CMK (cell line): ENCODE data around the gene PLPP7.

ENCODE experiments used
- DNase-seq: peaks from one replicate; pipeline ENCODE4 v3.0.0-alpha.2; 2010; ENCODE audit warnings: low read depth

PLPP7 gene

DNA sequence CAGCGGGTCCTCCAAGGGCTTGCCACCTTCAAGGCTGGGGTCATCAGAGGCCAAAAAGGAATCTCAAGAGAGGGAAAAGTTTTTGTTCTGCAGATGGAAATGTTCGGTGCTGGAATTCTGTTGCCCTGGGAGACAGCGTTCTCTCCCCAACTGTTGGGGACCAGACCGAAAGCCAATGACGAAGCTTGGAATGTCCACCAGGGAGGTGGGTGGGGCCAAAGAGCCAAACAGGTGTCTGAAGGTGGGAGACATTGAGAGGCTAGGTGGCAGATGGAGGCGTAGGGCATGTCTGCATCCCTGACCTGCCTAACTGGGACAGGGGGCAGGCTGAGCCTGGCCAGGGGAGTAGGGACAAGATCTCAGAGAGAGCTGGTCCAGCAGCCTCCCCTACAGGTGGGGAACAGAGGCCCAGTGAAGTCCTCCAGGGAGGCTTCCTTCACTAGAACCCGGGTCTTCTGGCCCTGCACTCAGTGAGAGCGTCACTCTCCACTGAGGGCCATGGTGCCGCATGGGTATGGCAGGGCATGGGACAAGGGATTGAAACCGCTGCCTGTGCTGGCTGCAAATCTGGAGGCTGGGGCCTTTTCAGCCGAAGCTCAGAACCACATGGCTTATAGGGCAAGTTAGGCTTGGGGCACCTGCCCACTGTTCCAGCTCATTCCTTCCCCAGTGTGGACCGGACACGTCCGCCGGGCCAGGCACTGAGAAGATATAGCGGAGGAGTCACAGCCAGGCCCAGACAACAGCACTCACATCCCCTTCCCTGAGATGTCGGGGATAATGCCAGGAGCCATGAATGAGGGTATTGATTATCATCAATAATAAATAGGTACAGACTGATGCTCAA, 8.2 kb upstream of the PLPP7 start:
- no peak for DNase-seq

DNA sequence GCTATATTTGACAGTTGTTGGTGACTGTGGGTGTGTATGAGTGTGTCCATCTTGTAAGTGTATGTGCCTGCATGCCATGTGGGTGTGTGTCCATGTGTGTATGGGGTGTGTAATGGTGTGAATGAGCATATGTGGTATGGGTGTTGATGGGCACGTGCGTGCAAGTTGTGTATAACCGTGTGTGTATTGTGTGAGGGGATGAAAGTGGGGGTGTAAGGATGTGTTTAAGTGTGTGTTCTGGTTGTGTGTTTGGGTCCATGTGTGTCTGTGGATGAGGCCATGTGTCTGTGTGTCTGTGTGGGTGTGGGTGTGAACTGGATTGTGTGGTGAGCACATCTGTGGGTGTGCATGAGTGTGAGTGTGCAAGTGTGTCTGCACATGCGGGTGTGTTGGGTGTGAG, 7.3 kb upstream of the PLPP7 start:
- no peak for DNase-seq

DNA sequence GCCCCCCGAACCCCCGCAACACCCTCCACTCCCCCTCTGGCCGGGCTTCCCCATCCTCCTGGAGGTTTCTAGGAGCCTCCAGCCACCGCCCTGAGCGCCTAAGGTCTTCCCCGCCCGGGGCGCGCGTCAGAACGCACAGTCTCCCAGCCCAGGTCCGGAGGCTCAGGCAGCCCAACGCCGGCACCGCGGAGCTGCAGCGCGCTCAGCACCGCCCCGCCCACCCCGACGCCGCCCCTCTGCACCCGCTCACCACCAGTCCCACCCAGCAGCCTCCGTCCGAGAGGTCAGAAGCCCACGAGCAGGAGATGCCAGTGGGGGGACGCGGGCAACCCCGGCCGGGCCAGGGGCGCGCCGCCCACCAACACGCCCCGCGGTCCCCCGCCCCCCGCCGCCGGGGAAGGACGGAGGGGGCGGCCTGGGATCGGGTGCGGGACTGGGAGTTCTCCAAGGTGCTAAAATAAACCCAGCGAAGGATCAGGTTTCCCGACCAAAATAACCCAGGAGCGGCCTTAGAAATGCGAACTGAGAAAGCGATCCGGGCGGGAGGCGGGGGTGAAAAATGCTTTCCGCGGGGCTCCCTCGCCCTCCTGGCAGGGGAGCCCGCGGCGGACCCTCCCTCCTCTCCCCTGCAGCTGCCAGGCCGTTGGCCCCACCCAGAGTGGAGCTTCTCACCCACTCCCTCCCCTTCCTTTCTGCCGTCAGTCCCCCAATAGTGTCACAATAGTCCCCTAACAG, 6.7 kb upstream of the PLPP7 start:
- DNase-seq, result no peak

DNA sequence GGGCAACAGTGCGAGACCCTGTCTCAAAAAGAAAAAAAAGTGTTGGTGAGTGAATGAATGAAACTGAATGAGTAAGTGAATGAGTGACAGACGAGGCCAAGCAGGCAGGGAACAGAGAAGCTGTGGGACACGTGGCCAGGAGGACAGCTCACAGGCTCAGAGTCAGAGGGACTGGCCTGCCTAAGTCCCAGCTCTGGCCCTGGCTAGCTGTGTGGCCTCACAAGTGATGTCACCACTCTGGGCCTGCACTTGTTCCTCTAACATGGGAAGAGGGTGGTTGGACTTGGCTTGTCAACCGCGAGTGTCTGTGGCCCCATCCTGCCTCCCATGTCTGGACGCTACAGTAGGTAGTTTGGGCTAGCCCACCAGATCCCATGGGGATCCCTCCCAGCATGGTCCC, 4.7 kb upstream of the PLPP7 start:
- DNase-seq, result no peak

DNA sequence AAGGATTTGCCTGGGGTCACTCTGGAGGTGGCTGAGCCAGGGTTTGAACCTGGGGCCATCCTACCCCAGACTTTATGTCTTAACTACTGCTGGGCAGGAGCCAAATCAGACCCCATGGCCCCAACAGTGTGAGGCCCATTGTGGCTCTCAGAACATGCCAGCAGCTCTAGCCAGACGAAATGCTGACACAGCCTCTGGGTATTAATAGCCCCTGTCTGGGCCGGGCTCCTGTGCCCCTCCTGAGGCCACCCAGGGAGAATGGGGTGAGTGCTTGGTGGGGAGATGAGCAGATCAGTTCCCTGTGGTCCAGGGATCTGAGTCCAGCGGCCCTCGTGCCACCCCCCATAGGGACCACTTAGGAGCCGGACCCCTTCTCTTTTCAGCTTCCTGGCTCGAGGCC, 2.2 kb upstream of the PLPP7 start:
- no peak for DNase-seq

DNA sequence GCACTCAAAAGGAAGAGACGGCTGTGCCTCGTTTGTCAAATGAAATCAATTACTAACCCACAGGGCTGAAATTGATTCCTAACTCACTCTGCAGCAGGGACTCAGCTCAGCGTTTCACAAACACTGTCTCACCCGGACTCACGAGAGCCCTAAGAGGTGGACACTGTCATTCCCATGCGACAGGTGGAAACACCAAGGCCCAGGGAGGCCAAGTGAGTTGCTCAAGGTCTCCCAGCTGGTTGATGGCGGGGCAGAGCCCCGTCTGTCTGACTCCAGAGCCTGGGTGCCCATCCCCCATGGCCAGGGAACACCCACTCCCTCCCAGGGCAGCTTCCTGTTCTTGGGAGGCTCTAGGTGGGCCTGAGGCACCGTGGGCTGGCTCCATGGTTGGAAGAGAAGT, 1.3 kb upstream of the PLPP7 start:
- no peak for DNase-seq

DNA sequence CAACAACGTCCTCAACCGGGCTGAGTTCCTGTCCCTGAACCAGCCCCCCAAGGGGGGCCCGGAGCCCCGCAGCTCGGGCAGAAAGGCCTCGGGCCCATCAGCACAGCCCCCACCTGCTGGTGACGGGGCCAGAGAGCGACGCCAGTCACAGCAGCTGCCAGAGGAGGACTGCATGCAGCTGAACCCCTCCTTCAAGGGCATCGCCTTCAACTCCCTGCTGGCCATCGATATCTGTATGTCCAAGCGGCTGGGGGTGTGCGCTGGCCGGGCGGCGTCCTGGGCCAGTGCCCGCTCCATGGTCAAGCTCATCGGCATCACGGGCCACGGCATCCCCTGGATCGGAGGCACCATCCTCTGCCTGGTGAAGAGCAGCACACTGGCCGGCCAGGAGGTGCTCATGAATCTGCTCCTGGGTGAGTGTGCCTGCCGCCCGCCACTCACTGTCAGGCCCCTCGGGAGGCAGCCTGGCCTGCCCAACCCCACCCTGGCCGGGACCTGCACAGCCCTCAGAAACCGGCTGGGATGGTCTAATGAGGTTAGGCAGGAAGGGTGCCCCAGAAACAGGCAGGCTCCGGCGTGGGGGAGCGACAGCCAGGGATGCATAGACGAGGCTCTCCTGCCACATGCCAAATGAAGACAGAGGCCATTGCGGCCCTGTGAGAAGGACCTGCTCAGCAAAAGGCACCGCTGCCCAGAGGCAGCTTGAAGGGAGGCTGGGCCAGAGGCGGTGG, 678 bp downstream of the PLPP7 start:
- no peak for DNase-seq

DNA sequence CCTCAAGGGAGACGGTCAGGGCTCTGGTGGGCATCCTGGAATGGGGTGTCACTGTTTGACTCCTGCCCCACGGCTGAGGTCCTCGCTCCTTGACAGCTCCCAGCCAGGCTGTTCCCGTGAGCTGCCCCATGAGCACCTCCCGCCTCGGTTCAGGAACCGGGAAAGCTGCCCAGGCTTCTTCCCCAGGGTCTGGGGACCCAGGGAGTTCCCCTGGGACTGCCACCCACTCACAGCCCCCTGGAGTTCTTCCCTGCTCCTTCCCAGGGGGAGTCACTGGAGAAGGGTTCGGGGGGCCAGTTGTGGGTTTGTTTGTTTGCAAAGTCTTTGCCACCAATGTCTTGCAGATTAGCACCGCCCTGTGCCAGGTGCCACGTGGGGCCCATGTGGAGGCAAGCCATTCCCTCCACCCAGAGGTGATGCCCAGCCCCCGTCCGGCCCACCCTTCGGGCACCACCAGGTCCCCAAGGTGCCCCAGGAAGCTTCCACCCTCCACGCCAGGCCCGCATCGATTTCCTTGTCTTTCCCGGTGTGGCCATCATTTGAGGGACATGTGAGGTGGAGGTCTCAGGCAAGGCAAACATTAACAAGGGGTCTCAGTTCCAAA, 1.3 kb downstream of the PLPP7 start:
- DNase-seq, result no peak

DNA sequence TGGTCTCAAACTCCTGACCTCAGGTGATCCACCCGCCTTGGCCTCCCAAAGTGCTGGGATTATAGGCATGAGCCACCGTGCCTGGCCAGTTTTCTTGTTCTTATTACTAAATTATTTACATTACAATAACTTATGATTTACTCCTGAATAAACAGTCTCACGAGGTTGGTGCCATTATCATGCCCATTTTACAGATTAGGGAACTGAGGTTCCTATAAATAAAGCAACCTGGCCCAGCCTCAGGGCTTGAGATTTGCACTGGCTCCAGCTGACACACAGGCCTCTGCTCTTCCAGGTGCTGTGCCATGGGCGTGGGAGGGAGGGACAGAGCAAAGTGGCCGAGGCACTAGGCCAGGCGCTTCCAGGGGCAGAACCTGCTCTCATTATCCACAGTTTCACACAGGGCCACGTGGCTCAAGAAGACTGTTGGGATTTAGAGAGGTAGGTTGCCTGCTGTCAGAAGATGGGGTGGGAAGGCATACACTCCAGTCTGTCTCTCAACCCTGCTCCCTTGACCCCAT, 2.3 kb downstream of the PLPP7 start:
- no peak for DNase-seq

DNA sequence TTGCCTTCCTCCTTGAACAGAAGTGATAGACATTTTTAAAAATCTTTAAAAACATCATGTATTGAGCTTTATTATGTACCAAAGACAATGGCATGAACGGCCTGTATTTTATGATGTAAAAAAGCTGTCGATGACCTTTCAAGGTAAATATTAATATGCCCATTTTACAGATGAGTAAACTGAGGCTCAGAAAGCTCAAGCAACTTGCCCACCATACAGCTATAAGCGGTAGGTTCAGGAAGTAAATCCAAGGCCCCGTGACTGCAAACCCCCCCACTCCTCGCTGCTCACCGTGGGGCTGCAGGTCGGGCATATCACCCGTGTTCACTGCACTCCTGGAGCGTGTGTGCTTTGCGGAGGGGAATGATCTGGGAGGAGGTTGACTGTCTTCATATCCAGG, 3.4 kb downstream of the PLPP7 start:
- DNase-seq, result no peak

DNA sequence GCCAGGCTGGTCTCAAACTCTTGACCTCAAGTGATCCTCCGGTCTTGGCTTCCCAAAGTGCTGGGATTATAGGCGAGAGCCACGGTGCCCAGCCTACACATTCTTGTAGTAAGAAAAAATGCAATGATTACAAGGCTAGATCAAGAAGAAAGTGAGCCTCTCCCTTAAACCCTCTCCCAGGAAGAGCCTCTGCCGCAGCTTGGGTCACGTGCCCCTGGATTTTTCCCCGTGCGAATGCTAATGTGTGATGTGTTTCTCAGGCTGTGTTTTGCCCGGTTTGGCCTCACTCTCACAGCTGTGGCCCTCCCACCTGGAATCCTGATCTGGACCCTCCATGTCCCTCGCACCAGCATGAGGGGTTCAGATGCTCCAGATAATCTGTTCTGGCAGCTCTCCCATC, 6.9 kb downstream of the PLPP7 start:
- no peak for DNase-seq

DNA sequence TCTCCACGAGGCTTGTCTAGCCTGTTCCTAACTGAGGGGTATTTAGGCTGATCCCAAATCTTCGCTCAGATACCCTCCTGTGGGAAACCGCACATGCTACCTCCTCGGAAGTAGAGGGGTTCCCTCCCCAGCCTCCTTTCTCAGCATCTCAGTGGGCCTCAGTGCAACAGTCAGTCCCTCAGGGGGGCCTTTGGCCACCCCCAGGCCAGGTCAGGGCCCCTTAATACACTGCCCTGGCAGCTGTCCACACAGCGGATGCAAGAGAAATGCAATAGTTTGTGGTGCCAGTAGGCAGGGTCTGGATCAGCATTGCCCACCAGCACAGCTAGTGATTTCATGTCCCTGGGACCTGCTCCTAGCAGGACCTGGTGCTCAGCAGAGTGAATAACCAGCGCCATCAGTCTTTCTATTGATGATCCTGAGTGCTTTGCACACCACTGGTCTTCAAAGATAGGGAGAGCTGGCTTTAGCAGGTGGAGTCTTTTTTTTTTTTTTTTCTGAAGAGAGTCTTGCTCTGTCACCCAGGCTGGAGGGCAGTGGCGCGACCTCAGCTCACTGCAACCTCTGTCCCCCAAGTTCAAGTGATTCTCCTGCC, 7.5 kb downstream of the PLPP7 start:
- no peak for DNase-seq

DNA sequence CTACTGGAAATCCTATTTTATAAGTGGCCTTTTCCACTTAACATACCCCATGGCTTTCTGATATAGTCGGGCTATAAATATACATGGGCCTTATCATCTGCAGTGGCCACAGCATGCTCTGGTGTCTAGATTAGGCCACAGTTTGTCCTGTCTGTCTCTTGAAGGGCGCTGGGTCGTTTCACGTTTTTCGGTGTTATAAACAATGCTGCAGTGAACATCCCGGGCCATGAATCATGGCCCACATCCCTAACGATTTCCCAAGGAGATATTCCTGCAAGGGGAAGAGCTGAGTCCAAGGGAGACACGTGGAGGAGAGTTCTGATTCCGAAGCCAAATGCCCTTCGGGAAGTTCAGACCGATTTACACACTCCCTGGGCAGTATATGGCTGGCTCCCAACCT, 8.4 kb downstream of the PLPP7 start:
- DNase-seq, result no peak

DNA sequence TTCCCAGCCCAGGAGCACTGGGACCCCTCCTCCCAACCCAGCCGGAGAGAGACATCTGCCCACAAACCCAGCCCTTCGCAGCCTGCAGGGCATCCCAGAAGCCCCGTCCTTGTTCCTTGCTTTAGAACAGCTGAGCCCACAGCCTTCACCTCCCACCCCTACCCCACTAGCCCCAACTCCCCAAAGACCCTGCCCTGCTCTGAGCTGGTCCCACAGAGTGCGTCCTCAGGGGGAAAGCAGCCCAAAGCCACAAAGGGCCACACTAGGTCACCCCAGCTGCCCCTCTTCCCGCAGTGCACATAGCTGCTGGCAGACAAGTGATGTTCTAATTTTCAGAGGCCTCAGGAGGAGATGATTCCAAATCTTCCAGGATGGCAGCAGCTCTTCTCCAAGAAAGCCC, 8.8 kb downstream of the PLPP7 start:
- DNase-seq, result no peak

DNA sequence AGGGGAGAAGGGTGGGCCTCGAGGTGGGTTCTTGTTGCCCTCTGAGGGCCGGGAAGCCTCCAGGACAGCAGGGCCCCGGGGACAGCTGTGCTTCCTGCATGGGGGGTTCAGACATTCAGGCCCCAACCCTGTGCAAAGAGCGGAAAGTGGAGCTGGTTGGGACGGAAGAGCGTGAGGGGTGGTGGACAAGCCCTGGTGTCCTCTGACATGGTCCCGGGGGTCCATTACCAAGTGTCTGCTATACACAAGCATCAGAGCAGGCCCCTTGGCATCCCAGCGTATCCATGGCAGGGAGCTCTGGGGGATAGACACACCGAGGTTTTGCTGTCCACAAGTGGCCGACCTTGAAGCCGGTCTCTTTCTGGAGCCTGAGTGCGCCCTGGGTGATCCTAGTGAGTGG, 9.3 kb downstream of the PLPP7 start:
- no peak for DNase-seq

DNA sequence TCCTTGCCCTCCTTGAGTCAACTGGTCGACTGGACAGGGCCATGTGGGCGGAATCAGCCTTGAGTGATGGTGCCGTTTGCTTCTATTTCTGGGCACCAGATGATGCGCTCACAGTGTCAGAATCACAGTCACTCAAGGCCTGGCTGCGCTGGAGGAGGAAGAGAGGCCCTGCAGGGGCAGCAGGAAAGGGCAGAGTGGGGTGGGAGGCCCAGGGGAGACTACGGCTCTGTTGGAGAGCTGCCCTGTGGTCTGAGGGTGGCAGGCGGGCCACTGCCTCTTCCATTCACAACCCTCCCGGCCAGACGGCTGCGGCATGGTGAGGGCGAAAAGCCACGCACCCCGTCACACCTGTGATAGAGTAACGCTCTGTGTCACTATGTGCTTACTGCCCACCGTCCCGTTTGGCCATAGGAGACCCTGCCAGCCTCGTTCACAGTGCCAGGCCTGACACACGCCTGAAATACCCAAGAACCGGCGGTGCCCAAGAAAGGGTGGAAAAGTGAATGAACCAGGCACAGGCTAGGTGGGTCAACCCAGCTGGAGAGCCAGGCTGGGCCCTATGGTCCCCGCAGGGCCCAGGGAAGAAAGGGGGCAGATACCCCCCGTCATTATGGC, 9.9 kb downstream of the PLPP7 start:
- DNase-seq, result no peak

DNA sequence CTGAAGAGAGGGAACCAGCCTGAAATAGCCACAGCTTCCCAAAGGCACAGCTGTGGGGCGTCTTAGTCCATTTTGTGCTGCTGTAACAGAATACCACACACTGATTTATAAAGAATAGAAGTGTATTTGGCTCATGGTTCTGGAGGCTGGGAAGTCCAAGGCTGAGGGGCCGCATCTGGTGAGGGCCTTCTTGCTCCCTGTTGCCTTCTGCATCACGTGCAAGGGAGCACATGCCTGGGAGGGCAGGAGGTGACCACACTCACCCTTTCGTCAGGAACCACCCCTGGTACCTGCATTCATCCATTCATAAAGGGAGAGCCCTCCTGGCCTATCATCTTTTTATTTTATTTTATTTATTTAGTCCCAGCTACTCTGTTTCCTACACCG, 10.4 kb downstream of the PLPP7 start:
- no peak for DNase-seq

DNA sequence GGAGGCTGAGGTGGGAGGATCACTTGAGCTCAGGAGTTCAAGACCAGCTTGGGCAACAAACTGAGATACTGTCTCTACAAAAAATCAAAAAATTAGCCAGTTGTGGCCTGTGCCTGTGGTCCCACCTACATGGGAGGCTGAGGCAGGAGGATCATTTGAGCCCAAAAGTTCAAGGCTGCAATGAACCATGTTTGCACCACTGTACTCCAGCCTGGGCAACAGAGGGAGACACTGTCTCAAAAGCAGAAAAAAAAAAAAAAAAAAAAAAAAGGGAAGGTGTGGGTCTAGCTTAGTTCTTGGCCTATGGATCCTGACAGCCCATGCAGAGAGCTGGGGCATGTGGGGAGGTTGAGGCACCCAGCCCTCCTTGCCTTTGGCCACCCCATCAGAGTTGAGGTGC, 10.9 kb downstream of the PLPP7 start:
- DNase-seq, result no peak

DNA sequence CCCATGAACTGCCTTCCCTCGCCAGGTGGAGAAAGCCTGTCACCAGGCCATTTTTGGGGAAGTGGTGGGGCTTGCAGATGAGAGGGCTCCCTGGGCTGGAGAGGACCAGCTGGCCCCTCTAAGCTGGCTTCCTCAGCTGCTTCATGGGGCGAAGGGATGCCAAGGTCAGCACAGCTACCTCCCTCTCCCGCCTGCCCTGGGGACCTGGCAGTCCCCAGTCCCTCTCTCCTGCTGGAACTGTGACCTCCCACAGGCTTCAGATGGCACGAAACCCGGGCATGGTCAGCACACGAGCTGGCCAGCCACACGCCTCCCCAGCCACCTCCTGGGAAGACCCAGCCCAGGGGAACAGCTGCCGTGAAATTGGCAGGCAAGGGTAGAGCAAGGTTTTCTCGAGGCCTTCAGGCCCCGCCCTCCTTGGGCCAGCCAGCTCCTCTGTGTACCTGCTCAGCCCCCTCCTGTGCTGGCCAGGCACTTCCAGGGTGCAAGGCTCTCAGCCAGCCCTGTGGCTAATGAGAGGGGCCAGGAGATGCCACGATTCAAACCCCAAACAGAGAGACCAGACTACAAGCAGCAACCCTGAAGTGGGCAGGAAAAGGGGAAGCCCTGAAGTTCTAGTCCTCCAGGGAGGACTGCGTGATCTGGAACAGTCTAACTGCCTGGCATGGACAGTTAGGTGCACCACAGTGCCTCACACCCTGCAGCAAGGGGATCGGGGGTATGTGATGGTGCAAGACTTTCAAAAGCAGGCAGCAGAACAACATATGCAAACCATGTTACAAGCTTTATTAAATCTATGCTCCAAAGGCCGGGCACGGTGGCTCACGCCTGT, 12.9 kb downstream of the PLPP7 start:
- no peak for DNase-seq
